BJ (cell line): ENCODE measurements around the gene EDIL3. TPM values are rescaled to one million over a fixed set of nuclear protein-coding genes. Genes with fewer than 3 reads are reported as not detected.

Source experiments
- CTCF ChIA-PET: fragments of 350-600 bp; formaldehyde crosslinking; extraction: SDS; loops from one replicate; lab custom pipeline; 2021; ENCODE audit warnings: antibody characterized with exemption, inconsistent platforms; lab: Yijun Ruan, JAX
- POLR2A ChIA-PET: fragments of 300-600 bp; sonication (Branson Sonifier 250); formaldehyde crosslinking; extraction: SDS; loops from one replicate; lab custom pipeline; 2021; ENCODE audit warnings: antibody characterized with exemption; lab: Charles Lee
- DNase-seq: peaks from one replicate; pipeline ENCODE4 v3.0.0-alpha.2; 2011; ENCODE audit warnings: low read depth
- H3K27me3 ChIP-seq: 2 replicates; pipeline ENCODE4 v1.6.0; 2011; ENCODE audit warnings: low read length; ENCODE audit not compliant: control insufficient read depth, insufficient read depth
- H3K36me3 ChIP-seq: 2 replicates; pipeline ENCODE4 v1.5.1; 2011; ENCODE audit warnings: low read length; ENCODE audit not compliant: control insufficient read depth, insufficient read depth
- H3K4me3 ChIP-seq: 2 replicates; pipeline ENCODE4 v1.5.1; 2011; ENCODE audit warnings: low read depth, mild to moderate bottlenecking, control low read depth, low read length
- CTCF ChIP-seq: IDR thresholded peaks from 2 replicates; pipeline ENCODE4 v1.5.1; 2011; ENCODE audit warnings: low read depth, mild to moderate bottlenecking, control low read depth, inconsistent platforms, low read length, moderate library complexity; ENCODE audit not compliant: insufficient read depth
- polyA plus RNA-seq: library from polyadenylated mRNA; depleted of rRNA; stranded (reverse); fragments of >200 nt; gene quantifications from 2 replicates; pipeline ENCODE4 v1.2.3, GENCODE V29; 2011

Gene EDIL3
- polyA plus RNA-seq, 1 experiment: 8.4 TPM

- Histone ChIP-seq H3K36me3 (no peaks in the 10 kb centered on the region), H3K27me3 (no peaks in the 10 kb centered on the region), H3K4me3 (no peak overlapping the region)
- TF ChIP-seq CTCF: no peak
- CTCF ChIA-PET: interaction anchor here (0.8 to 2.6 kb wide), 6 partner anchors 8 to 256 kb away, joined by 3 to 10 read pairs (median 6); no protein-coding TSS in a partner anchor
- peak; percentile 30 for DNase-seq
- POLR2A ChIA-PET: interaction anchor here (0.5 kb wide), 1 partner anchor 21 kb away, joined by 3 read pairs; no protein-coding TSS in a partner anchor
These were observed 459.2 kb downstream of the EDIL3 start for GRCh38 chr5:83925321-83925954.

- no peaks in the 10 kb centered on the region for H3K36me3 ChIP-seq
- DNase-seq: no peak
- CTCF ChIA-PET: interaction anchor here (1.0 kb wide), 1 partner anchor 29 kb away, joined by 3 read pairs; no protein-coding TSS in a partner anchor
- H3K4me3 ChIP-seq: no peak overlapping the region
- POLR2A ChIA-PET: no interaction called here
- no peaks in the 10 kb centered on the region for H3K27me3 ChIP-seq
- no peak for TF ChIP-seq CTCF
These were observed 459.8 kb downstream of the EDIL3 start for GRCh38 chr5:83924891-83925290.

- CTCF ChIA-PET: interaction anchor here (1.0 kb wide), 1 partner anchor 28 kb away, joined by 3 read pairs; no protein-coding TSS in a partner anchor
- no peak overlapping the region for H3K4me3 ChIP-seq
- DNase-seq: no peak
These were observed 460.5 kb downstream of the EDIL3 start for GRCh38 chr5:83924171-83924570.

GRCh38 chr5:83922699-83923098, 462.0 kb downstream of the EDIL3 start:
- ChIA-PET POLR2A (no interaction called here), CTCF (interaction anchor here (1.2 kb wide), 1 partner anchor 115 kb away, joined by 3 read pairs; no protein-coding TSS in a partner anchor)
- H3K27me3 ChIP-seq: no peaks in the 10 kb centered on the region
- H3K36me3 ChIP-seq: no peaks in the 10 kb centered on the region
- no peak for DNase-seq
- TF ChIP-seq CTCF: no peak
- no peak overlapping the region for H3K4me3 ChIP-seq

More at GRCh38 chr5:83924171-83924570, 460.5 kb downstream of the EDIL3 start:
- Histone ChIP-seq H3K27me3 (no peaks in the 10 kb centered on the region), H3K36me3 (no peaks in the 10 kb centered on the region)
- no peak for TF ChIP-seq CTCF
- POLR2A ChIA-PET: no interaction called here

- Histone ChIP-seq H3K36me3 (no peaks in the 10 kb centered on the region), H3K27me3 (no peaks in the 10 kb centered on the region), H3K4me3 (no peak overlapping the region)
- DNase-seq: no peak
- no peak for TF ChIP-seq CTCF
- POLR2A ChIA-PET: no interaction called here
- CTCF ChIA-PET: interaction anchor here (1.2 kb wide), 1 partner anchor 116 kb away, joined by 3 read pairs; no protein-coding TSS in a partner anchor
These were observed 462.9 kb downstream of the EDIL3 start for GRCh38 chr5:83921666-83922193.
